ENCODE measurements around the gene BAG1. TPM values are rescaled to one million over a fixed set of nuclear protein-coding genes. Genes with fewer than 3 reads are reported as not detected.

BAG1 gene
- total RNA-seq, 2 donors from 2014 or later, result 162 to 166 TPM

DNA sequence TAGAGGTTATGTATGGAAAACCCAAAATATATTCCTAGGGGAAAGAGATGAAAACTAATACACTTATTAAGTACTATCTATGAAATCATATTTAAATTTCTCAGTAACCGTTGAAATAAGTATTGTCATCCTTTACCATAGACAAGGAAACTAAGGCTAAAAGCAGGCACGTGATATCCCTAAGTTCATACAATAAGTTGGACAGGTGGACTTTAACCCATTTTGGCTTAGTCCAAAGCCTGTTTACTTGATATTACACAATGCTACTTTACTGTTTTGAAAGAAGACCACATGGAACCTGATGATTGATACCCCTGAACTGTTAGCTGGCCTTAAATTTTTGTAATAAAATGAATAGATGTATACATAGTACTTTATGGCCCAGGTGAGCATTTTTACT, 29.3 kb upstream of the BAG1 start:
- H3K4me3 ChIP-seq, result no peak overlapping the region
- no peaks in the 10 kb centered on the region for H3K27me3 ChIP-seq
- no peak overlapping the region for H3K27ac ChIP-seq
- no peaks in the 10 kb centered on the region for H3K9me3 ChIP-seq
- no peak for DNase-seq (ENCODE audit: low spot score)
- peaks cover 42% of the 10 kb centered on the region for H3K36me3 ChIP-seq
- TF ChIP-seq, protein P1, sequence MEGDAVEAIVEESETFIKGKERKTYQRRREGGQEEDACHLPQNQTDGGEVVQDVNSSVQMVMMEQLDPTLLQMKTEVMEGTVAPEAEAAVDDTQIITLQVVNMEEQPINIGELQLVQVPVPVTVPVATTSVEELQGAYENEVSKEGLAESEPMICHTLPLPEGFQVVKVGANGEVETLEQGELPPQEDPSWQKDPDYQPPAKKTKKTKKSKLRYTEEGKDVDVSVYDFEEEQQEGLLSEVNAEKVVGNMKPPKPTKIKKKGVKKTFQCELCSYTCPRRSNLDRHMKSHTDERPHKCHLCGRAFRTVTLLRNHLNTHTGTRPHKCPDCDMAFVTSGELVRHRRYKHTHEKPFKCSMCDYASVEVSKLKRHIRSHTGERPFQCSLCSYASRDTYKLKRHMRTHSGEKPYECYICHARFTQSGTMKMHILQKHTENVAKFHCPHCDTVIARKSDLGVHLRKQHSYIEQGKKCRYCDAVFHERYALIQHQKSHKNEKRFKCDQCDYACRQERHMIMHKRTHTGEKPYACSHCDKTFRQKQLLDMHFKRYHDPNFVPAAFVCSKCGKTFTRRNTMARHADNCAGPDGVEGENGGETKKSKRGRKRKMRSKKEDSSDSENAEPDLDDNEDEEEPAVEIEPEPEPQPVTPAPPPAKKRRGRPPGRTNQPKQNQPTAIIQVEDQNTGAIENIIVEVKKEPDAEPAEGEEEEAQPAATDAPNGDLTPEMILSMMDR (IDR thresholded peaks at IDR 0.05), result no peak
- peaks cover 0 to 68% of the 10 kb centered on the region in 2 donors for H3K4me1 ChIP-seq

- TF ChIP-seq, protein P1 (IDR thresholded peaks at IDR 0.05), result no peak
- H3K4me3 ChIP-seq, result no peak overlapping the region
- peaks cover 0 to 52% of the 10 kb centered on the region in 2 donors for H3K4me1 ChIP-seq
- H3K9me3 ChIP-seq, result no peaks in the 10 kb centered on the region
- no peak for DNase-seq (ENCODE audit: low spot score)
- H3K36me3 ChIP-seq, result peaks cover 24% of the 10 kb centered on the region
- no peaks in the 10 kb centered on the region for H3K27me3 ChIP-seq
- peak overlapping the region; percentile 96 to 98 for H3K27ac ChIP-seq
Measured at GRCh38 chr9:33291901-33292300, 27.4 kb upstream of the BAG1 start.

DNA sequence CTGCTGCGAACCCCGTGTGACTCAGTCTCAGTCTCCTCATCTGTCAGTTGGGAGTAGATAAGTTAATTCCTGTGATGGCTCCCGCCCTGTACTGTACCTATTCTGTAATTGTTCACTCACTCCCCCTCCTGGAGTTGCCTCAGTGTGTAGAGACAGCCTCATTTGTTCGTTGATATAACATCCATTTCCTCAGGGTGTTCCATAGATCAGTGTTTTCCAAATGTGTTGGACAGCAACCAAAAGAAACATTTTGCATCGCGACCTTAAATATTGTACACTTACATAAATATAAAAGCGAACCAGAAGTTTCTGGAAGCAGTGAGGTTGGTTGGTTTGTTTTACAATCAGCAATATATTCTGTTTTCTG, 26.5 kb upstream of the BAG1 start:
- no peaks in the 10 kb centered on the region for H3K9me3 ChIP-seq
- TF ChIP-seq, protein P1 (IDR thresholded peaks at IDR 0.05), result no peak
- H3K27ac ChIP-seq, result peak overlapping the region; percentile 96 to 98
- H3K36me3 ChIP-seq, result peaks cover 15% of the 10 kb centered on the region
- no peaks in the 10 kb centered on the region for H3K27me3 ChIP-seq
- DNase-seq (ENCODE audit: low spot score), result no peak
- H3K4me1 ChIP-seq, result peaks cover 0 to 48% of the 10 kb centered on the region in 2 donors
- H3K4me3 ChIP-seq, result peak overlapping the region; percentile 74 to 76

DNA sequence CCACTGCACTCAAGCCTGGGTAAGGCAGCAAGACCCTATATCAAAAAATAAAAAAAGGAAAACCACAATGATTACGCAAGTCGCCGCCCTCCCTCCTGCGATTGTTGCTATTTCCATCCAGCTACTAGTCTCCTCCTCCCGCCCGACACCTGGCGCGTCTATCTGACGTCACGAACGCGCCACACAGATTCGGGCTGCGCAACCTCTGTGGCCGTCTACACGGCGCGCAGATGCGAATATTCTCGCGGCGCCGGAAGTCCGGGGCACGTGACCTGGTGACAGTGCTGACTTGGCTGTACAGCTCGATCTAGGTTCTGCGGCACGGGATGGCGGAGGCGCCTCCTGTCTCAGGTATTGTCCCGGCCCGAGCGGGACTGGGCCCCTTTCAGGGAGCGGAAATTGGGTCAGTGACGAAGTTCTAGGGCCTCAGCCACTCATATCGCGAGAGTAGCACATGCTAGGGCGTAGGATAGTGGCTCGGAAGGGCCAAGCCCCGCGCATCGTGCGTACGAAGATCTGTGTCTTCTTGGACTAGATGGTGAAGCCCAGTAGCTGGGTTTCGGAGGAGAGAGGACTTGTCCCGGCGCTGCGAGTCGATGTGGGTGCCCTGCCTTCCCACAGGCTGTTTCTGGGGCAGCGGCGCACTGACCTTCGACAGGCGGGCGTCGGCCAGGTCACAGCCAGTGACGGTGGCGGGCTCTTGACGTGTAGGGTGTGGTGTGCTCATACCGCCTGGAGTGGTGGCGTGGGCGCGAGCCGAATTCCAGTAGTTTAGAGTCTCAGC, 25.9 kb upstream of the BAG1 start, which contains the start of gene NFX1:
Gene NFX1, plus strand, starts transcription at position 270 of the 784 bp plus-strand sequence. Its CDS starts 57 bp downstream, at position 327.
- TF ChIP-seq, protein P1 (IDR thresholded peaks at IDR 0.05), result no peak
- peaks cover 10% of the 10 kb centered on the region for H3K36me3 ChIP-seq
- H3K27me3 ChIP-seq, result no peaks in the 10 kb centered on the region
- no peaks in the 10 kb centered on the region for H3K9me3 ChIP-seq
- H3K27ac ChIP-seq, result peak within 1 kb of the TSS; percentile 96 to 98
- peak within 1 kb of the TSS; percentile 74 to 76 for H3K4me3 ChIP-seq
- DNase-seq (ENCODE audit: low spot score), result peak; percentile 99
- peaks cover 0 to 47% of the 10 kb centered on the region in 2 donors for H3K4me1 ChIP-seq

GRCh38 chr9:33289936-33290246, 25.4 kb upstream of the BAG1 start:
- peaks cover 4% of the 10 kb centered on the region for H3K36me3 ChIP-seq
- TF ChIP-seq, protein P1 (IDR thresholded peaks at IDR 0.05), result no peak
- H3K27ac ChIP-seq, result peak overlapping the region; percentile 96 to 98
- no peaks in the 10 kb centered on the region for H3K9me3 ChIP-seq
- no peaks in the 10 kb centered on the region for H3K27me3 ChIP-seq
- H3K4me3 ChIP-seq, result peak overlapping the region; percentile 74 to 76
- DNase-seq (ENCODE audit: low spot score), result no peak
- peaks cover 0 to 47% of the 10 kb centered on the region in 2 donors for H3K4me1 ChIP-seq

Measured in right atrium auricular region (tissue), 2 donors.